ENCODE data around the gene BLM. TPM values are rescaled to one million over a fixed set of nuclear protein-coding genes. Genes with fewer than 3 reads are reported as not detected.

BLM gene
- total RNA-seq, 1 experiment from 2014 or later, result 24.6 TPM

DNA sequence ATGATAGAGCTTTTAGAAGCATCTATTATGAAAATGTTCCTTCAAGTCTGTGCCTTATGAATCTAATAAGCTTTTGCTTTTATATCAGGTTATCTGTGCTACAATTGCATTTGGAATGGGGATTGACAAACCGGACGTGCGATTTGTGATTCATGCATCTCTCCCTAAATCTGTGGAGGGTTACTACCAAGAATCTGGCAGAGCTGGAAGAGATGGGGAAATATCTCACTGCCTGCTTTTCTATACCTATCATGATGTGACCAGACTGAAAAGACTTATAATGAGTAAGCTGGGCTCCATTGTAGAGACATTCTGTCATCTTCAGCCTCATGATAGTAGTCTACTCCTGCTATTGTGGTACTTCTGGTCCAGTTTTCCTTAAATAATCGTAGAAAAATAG is 73.4 kb downstream of the BLM start:
- intact Hi-C loops (cut with micrococcal nuclease), result no loop called here
- Histone ChIP-seq H4K20me1 (ENCODE audit: insufficient read depth) (no peaks in the 10 kb centered on the region), H3K4me2 (ENCODE audit: low read length) (no peak overlapping the region), H3K27me3 (ENCODE audit: insufficient read depth, low read length) (no peaks in the 10 kb centered on the region), H3K36me3 (ENCODE audit: control insufficient read depth in 1 of 2, insufficient read depth in 2 of 2, low read length in 2 of 2) (peaks cover 11 to 13% of the 10 kb centered on the region in 2 experiments), H3K4me3 (replicated peaks in 1 of 2; ENCODE audit: low read depth in 1 of 2, low read length in 2 of 2) (no peak overlapping the region), H3K4me1 (ENCODE audit: control insufficient read depth in 1 of 2, insufficient read depth in 2 of 2, low read length in 2 of 2) (no peaks in the 10 kb centered on the region), H3K27ac (ENCODE audit: low read depth, low read length) (no peak overlapping the region), H3K9me3 (ENCODE audit: control insufficient read depth in 1 of 2, insufficient read depth in 1 of 2, low read depth in 1 of 2, low read length in 2 of 2) (no peaks in the 10 kb centered on the region), H3K9me2 (ENCODE audit: insufficient read depth) (no peaks in the 10 kb centered on the region), H3K79me2 (ENCODE audit: insufficient read depth, low read length) (no peaks in the 10 kb centered on the region), H2AFZ (ENCODE audit: low read depth, low read length, poor library complexity, severe bottlenecking) (no peak overlapping the region), H3K9ac (ENCODE audit: low read length) (no peak overlapping the region)
- no TSS peak for BruUV-seq (replicated peaks)
- DNase-seq (ENCODE audit: low read depth, low spot score) (no peak), ATAC-seq (no peak)
- no peak for TF ChIP-seq ZNF274 (IDR thresholded peaks at IDR 0.05; ENCODE audit: low read depth, low read length)
- ChIA-PET POLR2A (no interaction called here), CTCF (no interaction called here), RAD21 (ENCODE audit: low non-redundant PET in 1 of 2, low total read pairs in 2 of 2, uncharacterized antibody in 2 of 2, unreplicated experiment in 2 of 2) (no interaction called here)

DNA sequence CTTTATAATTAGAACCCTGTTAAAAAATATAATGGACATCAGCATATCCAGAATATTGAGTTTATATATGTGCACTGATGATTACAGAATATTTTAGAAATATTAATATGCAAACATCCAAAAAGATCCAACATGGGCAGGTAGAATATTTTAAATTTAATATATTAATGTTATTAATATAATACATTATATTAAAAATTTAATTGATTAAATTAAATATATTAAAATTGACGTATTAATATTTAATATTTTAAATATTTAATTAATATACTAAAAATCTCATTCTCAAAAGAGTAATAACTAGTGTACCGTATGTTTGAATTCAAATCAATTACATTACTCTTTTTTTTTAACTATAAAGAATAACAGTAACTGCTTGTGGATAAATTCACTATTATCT is 77.4 kb downstream of the BLM start:
- Histone ChIP-seq H3K4me2 (ENCODE audit: low read length) (no peak overlapping the region), H3K9me3 (ENCODE audit: control insufficient read depth in 1 of 2, insufficient read depth in 1 of 2, low read depth in 1 of 2, low read length in 2 of 2) (no peaks in the 10 kb centered on the region), H3K27me3 (ENCODE audit: insufficient read depth, low read length) (no peaks in the 10 kb centered on the region), H3K27ac (ENCODE audit: low read depth, low read length) (no peak overlapping the region), H2AFZ (ENCODE audit: low read depth, low read length, poor library complexity, severe bottlenecking) (no peak overlapping the region), H3K9me2 (ENCODE audit: insufficient read depth) (no peaks in the 10 kb centered on the region), H3K36me3 (ENCODE audit: control insufficient read depth in 1 of 2, insufficient read depth in 2 of 2, low read length in 2 of 2) (peaks cover 11 to 20% of the 10 kb centered on the region in 2 experiments), H3K4me3 (replicated peaks in 1 of 2; ENCODE audit: low read depth in 1 of 2, low read length in 2 of 2) (no peak overlapping the region), H4K20me1 (ENCODE audit: insufficient read depth) (no peaks in the 10 kb centered on the region), H3K9ac (ENCODE audit: low read length) (no peak overlapping the region), H3K4me1 (ENCODE audit: control insufficient read depth in 1 of 2, insufficient read depth in 2 of 2, low read length in 2 of 2) (no peaks in the 10 kb centered on the region), H3K79me2 (ENCODE audit: insufficient read depth, low read length) (no peaks in the 10 kb centered on the region)
- RAD21 ChIA-PET (ENCODE audit: low non-redundant PET in 1 of 2, low total read pairs in 2 of 2, uncharacterized antibody in 2 of 2, unreplicated experiment in 2 of 2), result no interaction called here
- DNase-seq (ENCODE audit: low read depth, low spot score), result no peak
- ATAC-seq, result no peak
- BruUV-seq (replicated peaks), result no TSS peak
- intact Hi-C loops (cut with micrococcal nuclease), result no loop called here
- POLR2A ChIA-PET, result no interaction called here
- CTCF ChIA-PET, result no interaction called here
- TF ChIP-seq ELF1 (IDR thresholded peaks at IDR 0.05; ENCODE audit: borderline replicate concordance, low read depth), result no peak
- TF ChIP-seq EZH2phosphoT487 (IDR thresholded peaks at IDR 0.05; ENCODE audit: borderline replicate concordance), result no peak
- TF ChIP-seq, protein P1, sequence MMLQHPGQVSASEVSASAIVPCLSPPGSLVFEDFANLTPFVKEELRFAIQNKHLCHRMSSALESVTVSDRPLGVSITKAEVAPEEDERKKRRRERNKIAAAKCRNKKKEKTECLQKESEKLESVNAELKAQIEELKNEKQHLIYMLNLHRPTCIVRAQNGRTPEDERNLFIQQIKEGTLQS (IDR thresholded peaks at IDR 0.05), result no peak
- no peak for TF ChIP-seq SP1 (IDR thresholded peaks at IDR 0.05; ENCODE audit: low read depth)
- no peak for TF ChIP-seq EZH2 (IDR thresholded peaks at IDR 0.05)
- no peak for TF ChIP-seq CBX3 (IDR thresholded peaks at IDR 0.05; ENCODE audit: low read depth)
- TF ChIP-seq SIN3A (IDR thresholded peaks at IDR 0.05; ENCODE audit: low read depth), result no peak
- TF ChIP-seq, protein P2, sequence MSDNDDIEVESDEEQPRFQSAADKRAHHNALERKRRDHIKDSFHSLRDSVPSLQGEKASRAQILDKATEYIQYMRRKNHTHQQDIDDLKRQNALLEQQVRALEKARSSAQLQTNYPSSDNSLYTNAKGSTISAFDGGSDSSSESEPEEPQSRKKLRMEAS (IDR thresholded peaks at IDR 0.05), result no peak
- TF ChIP-seq POLR2AphosphoS5 (IDR thresholded peaks at IDR 0.05; ENCODE audit: low read depth, low read length), result no peak
- no peak for TF ChIP-seq JUND (IDR thresholded peaks at IDR 0.05)
- no peak for TF ChIP-seq TCF7L2 (IDR thresholded peaks at IDR 0.05; ENCODE audit: borderline replicate concordance, extremely low read depth, insufficient read depth, insufficient read length)
- no peak for TF ChIP-seq RAD21 (IDR thresholded peaks at IDR 0.05; ENCODE audit: low read depth)
- TF ChIP-seq FOSL1 (IDR thresholded peaks at IDR 0.05; ENCODE audit: low read depth), result no peak
- TF ChIP-seq EGR1 (IDR thresholded peaks at IDR 0.05; ENCODE audit: low read depth), result no peak
- TF ChIP-seq, protein P3, sequence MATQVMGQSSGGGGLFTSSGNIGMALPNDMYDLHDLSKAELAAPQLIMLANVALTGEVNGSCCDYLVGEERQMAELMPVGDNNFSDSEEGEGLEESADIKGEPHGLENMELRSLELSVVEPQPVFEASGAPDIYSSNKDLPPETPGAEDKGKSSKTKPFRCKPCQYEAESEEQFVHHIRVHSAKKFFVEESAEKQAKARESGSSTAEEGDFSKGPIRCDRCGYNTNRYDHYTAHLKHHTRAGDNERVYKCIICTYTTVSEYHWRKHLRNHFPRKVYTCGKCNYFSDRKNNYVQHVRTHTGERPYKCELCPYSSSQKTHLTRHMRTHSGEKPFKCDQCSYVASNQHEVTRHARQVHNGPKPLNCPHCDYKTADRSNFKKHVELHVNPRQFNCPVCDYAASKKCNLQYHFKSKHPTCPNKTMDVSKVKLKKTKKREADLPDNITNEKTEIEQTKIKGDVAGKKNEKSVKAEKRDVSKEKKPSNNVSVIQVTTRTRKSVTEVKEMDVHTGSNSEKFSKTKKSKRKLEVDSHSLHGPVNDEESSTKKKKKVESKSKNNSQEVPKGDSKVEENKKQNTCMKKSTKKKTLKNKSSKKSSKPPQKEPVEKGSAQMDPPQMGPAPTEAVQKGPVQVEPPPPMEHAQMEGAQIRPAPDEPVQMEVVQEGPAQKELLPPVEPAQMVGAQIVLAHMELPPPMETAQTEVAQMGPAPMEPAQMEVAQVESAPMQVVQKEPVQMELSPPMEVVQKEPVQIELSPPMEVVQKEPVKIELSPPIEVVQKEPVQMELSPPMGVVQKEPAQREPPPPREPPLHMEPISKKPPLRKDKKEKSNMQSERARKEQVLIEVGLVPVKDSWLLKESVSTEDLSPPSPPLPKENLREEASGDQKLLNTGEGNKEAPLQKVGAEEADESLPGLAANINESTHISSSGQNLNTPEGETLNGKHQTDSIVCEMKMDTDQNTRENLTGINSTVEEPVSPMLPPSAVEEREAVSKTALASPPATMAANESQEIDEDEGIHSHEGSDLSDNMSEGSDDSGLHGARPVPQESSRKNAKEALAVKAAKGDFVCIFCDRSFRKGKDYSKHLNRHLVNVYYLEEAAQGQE (IDR thresholded peaks at IDR 0.05; ENCODE audit: low read depth), result no peak
- TF ChIP-seq YY1 (IDR thresholded peaks at IDR 0.05; ENCODE audit: extremely low read depth, insufficient replicate concordance, low read depth, low read length), result no peak
- no peak for TF ChIP-seq ZFX (IDR thresholded peaks at IDR 0.05)

All from HCT116 (cell line).